Neural cell (in vitro differentiated cells): ENCODE data around the gene SRP14. TPM values are rescaled to one million over a fixed set of nuclear protein-coding genes. Genes with fewer than 3 reads are reported as not detected.

Experiments used
- H2AFZ ChIP-seq: fragments of 200-600, 300-800 bp; sonication (generic), shearing (Covaris generic); 2 replicates; pipeline ENCODE4 v1.6.0; 2014; ENCODE audit warnings: low read depth, mild to moderate bottlenecking, antibody characterized with exemption, low read length, moderate library complexity
- H3F3A ChIP-seq: fragments of 200-600 bp; shearing (Covaris generic); 2 replicates; pipeline ENCODE4 v1.6.1; 2016; ENCODE audit warnings: mild to moderate bottlenecking, moderate library complexity, mixed read lengths, antibody characterized with exemption, low read length; ENCODE audit not compliant: insufficient read depth, poor library complexity, severe bottlenecking
- H3K27ac ChIP-seq: fragments of 200-600, 300-800 bp; sonication (generic), shearing (Covaris generic); 2 replicates; pipeline ENCODE4 v1.5.1; 2014; ENCODE audit warnings: mild to moderate bottlenecking, low read length, moderate library complexity
- H3K27me3 ChIP-seq: fragments of 300-800, 200-600 bp; sonication (generic), shearing (Covaris generic); 2 replicates; pipeline ENCODE4 v1.6.0; 2014; ENCODE audit warnings: mild to moderate bottlenecking, low read depth, low read length, moderate library complexity; ENCODE audit not compliant: insufficient read depth
- H3K36me3 ChIP-seq: fragments of 300-800, 200-600 bp; sonication (generic), shearing (Covaris generic); 2 replicates; pipeline ENCODE4 v1.5.1; 2014; ENCODE audit warnings: mild to moderate bottlenecking, antibody characterized with exemption, low read length, moderate library complexity; ENCODE audit not compliant: insufficient read depth
- H3K4me2 ChIP-seq: fragments of 300-800, 200-600 bp; sonication (generic), shearing (Covaris generic); 2 replicates; pipeline ENCODE4 v1.6.0; 2014; ENCODE audit warnings: mild to moderate bottlenecking, low read length
- H3K4me3 ChIP-seq: fragments of 300-800, 200-600 bp; sonication (generic), shearing (Covaris generic); 2 replicates; pipeline ENCODE4 v1.5.1; 2014; ENCODE audit warnings: mild to moderate bottlenecking, low read length, moderate library complexity
- H3K79me2 ChIP-seq: fragments of 200-600 bp; shearing (Covaris generic); replicated peaks from 2 replicates; pipeline ENCODE4 v1.6.0; 2014; ENCODE audit warnings: mild to moderate bottlenecking, low read length, moderate library complexity; ENCODE audit not compliant: insufficient read depth
- H3K9ac ChIP-seq: fragments of 300-800, 200-600 bp; sonication (generic), shearing (Covaris generic); 2 replicates; pipeline ENCODE4 v1.6.1; 2016; ENCODE audit warnings: mild to moderate bottlenecking, low read length, mixed read lengths
- H3K9me2 ChIP-seq: fragments of 200-600 bp; shearing (Covaris generic); 2 replicates; pipeline ENCODE4 v1.6.1; 2016; ENCODE audit warnings: mild to moderate bottlenecking, low read length, mixed read lengths; ENCODE audit not compliant: insufficient read depth
- H3K9me3 ChIP-seq: fragments of 200-600, 300-800 bp; sonication (generic), shearing (Covaris generic); 2 replicates; pipeline ENCODE4 v1.6.1; 2016; ENCODE audit warnings: mild to moderate bottlenecking, mixed run types, low read length, moderate library complexity, mixed read lengths
- H4K20me1 ChIP-seq: fragments of 200-600 bp; shearing (Covaris generic); 2 replicates; pipeline ENCODE4 v1.6.1; 2016; ENCODE audit warnings: mild to moderate bottlenecking, mixed run types; ENCODE audit not compliant: insufficient read depth
- EP300 ChIP-seq: fragments of 450-650 bp; conservative IDR thresholded peaks from 2 replicates; pipeline ENCODE4 v1.6.1; 2014; ENCODE audit warnings: antibody characterized with exemption, mild to moderate bottlenecking, moderate library complexity; ENCODE audit not compliant: poor library complexity, severe bottlenecking
- EZH2 ChIP-seq: fragments of 200-600, 300-800 bp; shearing (Covaris generic), sonication (generic); IDR thresholded peaks from 2 replicates; pipeline ENCODE4 v1.6.1; 2014; ENCODE audit warnings: antibody characterized with exemption, low read length, borderline replicate concordance, mild to moderate bottlenecking; ENCODE audit not compliant: insufficient read depth, poor library complexity, severe bottlenecking
- MXI1 ChIP-seq: fragments of 450-650 bp; conservative IDR thresholded peaks from 2 replicates; pipeline ENCODE4 v1.6.1; 2014; ENCODE audit warnings: antibody characterized with exemption, mild to moderate bottlenecking; ENCODE audit not compliant: poor library complexity, severe bottlenecking
- POLR2AphosphoS5 ChIP-seq: IDR thresholded peaks from 2 replicates; pipeline ENCODE4 v1.6.1; 2012
- RAD21 ChIP-seq: fragments of 450-650 bp; conservative IDR thresholded peaks from 2 replicates; pipeline ENCODE4 v1.6.1; 2014; ENCODE audit warnings: antibody characterized with exemption, mild to moderate bottlenecking, moderate library complexity
- SMC3 ChIP-seq: fragments of 450-650 bp; conservative IDR thresholded peaks from 2 replicates; pipeline ENCODE4 v1.6.1; 2014; ENCODE audit warnings: antibody characterized with exemption, mild to moderate bottlenecking, moderate library complexity; ENCODE audit not compliant: poor library complexity
- TAF1 ChIP-seq: IDR thresholded peaks from 2 replicates; pipeline ENCODE4 v1.6.1; 2012; ENCODE audit warnings: low read depth
- polyA plus RNA-seq: library from polyadenylated mRNA; depleted of rRNA; stranded (reverse); fragments of >200 nt; gene quantifications from 2 replicates; pipeline ENCODE4 v1.2.3, GENCODE V29; 2014
- TF ChIP-seq, protein P1 (sequence below): IDR thresholded peaks from 2 replicates; pipeline ENCODE4 v1.6.1; 2012; ENCODE audit warnings: borderline replicate concordance
- TF ChIP-seq, protein P2 (sequence below): fragments of 450-650 bp; IDR thresholded peaks from 2 replicates; pipeline ENCODE4 v1.5.1; 2014; ENCODE audit warnings: antibody characterized with exemption, mild to moderate bottlenecking, moderate library complexity; ENCODE audit not compliant: poor library complexity, severe bottlenecking

Gene SRP14
- polyA plus RNA-seq, 1 donor from 2014 or later = 490 TPM

DNA sequence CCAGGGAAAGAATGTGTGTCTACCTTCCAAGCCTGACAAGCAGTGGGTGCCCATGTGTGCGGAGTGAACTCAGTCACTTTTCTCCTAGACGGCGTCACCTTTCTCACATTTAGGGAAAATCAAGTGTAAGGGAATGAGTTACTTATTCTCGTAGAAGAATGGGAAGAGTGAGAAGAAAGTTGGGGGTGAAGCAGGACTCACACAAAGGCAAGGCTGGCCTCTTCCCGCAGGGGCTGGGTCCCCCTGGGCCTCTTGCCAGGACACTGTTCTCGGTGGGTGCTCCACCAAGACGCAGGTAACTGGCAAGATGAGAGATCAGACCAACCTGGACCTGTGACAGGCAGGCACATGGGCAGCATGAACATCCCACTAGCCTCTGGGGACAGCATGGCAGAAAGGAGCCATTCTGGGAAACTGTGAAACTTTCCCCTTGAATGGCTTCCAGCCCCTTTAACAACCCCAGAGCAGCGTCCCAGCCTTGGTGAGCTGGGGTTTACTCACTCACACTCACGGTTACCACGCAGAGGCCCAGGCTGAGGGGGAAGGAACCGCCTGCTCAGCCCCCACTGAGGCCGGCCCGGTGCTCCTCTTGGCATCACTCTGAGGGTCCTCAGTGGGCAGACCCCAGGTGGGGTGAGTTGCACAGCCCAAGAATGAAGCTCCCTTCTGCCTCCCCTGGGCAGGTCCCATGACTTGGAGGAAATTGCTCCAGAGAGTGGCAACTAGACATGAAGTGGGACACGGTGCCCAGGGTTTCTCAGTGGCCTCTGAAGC, 15.0 kb upstream of the SRP14 start:
- no peaks in the 10 kb centered on the region for H3K9me2 ChIP-seq
- H3K9ac ChIP-seq = no peak overlapping the region
- no peaks in the 10 kb centered on the region for H3K27me3 ChIP-seq
- no peaks in the 10 kb centered on the region for H3K79me2 ChIP-seq
- no peak overlapping the region for H3K27ac ChIP-seq
- no peaks in the 10 kb centered on the region for H3K9me3 ChIP-seq
- no peaks in the 10 kb centered on the region for H4K20me1 ChIP-seq
- no peak overlapping the region for H3K4me3 ChIP-seq
- H3K4me2 ChIP-seq = no peak overlapping the region
- no peaks in the 10 kb centered on the region for H3F3A ChIP-seq
- no peak overlapping the region for H2AFZ ChIP-seq
- TF ChIP-seq, protein P1, sequence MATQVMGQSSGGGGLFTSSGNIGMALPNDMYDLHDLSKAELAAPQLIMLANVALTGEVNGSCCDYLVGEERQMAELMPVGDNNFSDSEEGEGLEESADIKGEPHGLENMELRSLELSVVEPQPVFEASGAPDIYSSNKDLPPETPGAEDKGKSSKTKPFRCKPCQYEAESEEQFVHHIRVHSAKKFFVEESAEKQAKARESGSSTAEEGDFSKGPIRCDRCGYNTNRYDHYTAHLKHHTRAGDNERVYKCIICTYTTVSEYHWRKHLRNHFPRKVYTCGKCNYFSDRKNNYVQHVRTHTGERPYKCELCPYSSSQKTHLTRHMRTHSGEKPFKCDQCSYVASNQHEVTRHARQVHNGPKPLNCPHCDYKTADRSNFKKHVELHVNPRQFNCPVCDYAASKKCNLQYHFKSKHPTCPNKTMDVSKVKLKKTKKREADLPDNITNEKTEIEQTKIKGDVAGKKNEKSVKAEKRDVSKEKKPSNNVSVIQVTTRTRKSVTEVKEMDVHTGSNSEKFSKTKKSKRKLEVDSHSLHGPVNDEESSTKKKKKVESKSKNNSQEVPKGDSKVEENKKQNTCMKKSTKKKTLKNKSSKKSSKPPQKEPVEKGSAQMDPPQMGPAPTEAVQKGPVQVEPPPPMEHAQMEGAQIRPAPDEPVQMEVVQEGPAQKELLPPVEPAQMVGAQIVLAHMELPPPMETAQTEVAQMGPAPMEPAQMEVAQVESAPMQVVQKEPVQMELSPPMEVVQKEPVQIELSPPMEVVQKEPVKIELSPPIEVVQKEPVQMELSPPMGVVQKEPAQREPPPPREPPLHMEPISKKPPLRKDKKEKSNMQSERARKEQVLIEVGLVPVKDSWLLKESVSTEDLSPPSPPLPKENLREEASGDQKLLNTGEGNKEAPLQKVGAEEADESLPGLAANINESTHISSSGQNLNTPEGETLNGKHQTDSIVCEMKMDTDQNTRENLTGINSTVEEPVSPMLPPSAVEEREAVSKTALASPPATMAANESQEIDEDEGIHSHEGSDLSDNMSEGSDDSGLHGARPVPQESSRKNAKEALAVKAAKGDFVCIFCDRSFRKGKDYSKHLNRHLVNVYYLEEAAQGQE = no peak
- TF ChIP-seq RAD21 (no peak), POLR2AphosphoS5 (no peak), TAF1 (no peak), EP300 (no peak), EZH2 (no peak), SMC3 (no peak), MXI1 (no peak)
- TF ChIP-seq, protein P2, sequence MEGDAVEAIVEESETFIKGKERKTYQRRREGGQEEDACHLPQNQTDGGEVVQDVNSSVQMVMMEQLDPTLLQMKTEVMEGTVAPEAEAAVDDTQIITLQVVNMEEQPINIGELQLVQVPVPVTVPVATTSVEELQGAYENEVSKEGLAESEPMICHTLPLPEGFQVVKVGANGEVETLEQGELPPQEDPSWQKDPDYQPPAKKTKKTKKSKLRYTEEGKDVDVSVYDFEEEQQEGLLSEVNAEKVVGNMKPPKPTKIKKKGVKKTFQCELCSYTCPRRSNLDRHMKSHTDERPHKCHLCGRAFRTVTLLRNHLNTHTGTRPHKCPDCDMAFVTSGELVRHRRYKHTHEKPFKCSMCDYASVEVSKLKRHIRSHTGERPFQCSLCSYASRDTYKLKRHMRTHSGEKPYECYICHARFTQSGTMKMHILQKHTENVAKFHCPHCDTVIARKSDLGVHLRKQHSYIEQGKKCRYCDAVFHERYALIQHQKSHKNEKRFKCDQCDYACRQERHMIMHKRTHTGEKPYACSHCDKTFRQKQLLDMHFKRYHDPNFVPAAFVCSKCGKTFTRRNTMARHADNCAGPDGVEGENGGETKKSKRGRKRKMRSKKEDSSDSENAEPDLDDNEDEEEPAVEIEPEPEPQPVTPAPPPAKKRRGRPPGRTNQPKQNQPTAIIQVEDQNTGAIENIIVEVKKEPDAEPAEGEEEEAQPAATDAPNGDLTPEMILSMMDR = no peak
- H3K36me3 ChIP-seq = no peaks in the 10 kb centered on the region

DNA sequence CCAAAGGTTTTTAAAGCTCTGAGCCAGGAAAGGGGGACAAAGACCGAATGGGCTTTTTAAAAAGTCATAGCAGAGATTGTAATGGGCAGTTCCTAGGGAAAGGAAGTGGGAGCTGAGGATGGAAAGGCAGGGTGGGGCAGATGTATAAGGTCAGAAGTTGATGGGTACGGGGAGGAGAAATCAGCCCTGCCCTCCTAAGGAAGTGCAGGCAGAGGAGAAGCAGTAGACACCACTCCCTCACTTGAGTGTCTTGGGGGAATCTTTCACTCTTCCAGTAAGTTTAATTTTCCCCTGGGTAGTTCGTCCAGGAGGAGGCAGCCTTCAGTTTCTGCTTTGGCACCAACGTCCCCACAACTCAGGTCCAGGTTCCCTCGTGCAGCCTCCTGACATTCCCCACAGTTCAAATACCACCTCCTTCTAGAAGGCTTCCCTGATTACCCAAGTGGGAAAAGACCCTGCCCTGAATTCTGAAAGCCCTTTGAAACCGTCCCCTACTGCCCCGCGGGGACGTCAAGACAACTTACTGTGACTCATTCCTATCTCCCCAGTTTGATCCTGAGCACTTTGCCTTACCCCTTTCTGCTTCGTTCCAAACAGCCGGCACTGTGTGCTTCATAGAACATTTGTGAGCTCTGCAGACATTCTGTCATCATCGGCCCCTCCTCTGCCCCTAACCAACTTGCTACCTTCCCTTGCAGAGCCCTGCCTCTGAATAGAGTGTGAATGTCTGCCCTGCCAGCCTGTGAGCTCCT, 14.3 kb upstream of the SRP14 start:
- no peak overlapping the region for H3K4me3 ChIP-seq
- no peaks in the 10 kb centered on the region for H3K27me3 ChIP-seq
- H2AFZ ChIP-seq = no peak overlapping the region
- no peaks in the 10 kb centered on the region for H4K20me1 ChIP-seq
- H3F3A ChIP-seq = no peaks in the 10 kb centered on the region
- H3K9me2 ChIP-seq = no peaks in the 10 kb centered on the region
- H3K9ac ChIP-seq = no peak overlapping the region
- H3K4me2 ChIP-seq = no peak overlapping the region
- H3K27ac ChIP-seq = no peak overlapping the region
- H3K9me3 ChIP-seq = no peaks in the 10 kb centered on the region
- H3K36me3 ChIP-seq = no peaks in the 10 kb centered on the region
- TF ChIP-seq RAD21 (no peak), EZH2 (no peak), MXI1 (no peak), SMC3 (no peak), POLR2AphosphoS5 (no peak), EP300 (no peak), TAF1 (no peak)
- TF ChIP-seq, protein P1 = no peak
- TF ChIP-seq, protein P2 = no peak
- no peaks in the 10 kb centered on the region for H3K79me2 ChIP-seq
